Cardiac muscle cell (in vitro differentiated cells and primary cell): Measurements from ENCODE around the gene SRGN. TPM values are rescaled to one million over a fixed set of nuclear protein-coding genes. Genes with fewer than 3 reads are reported as not detected.

Source experiments
- DNase-seq, 2 donors: peaks; one replicate each; pipeline versions ENCODE4 v3.0.0 to v3.0.0-alpha.2; 2010 to 2017; ENCODE audit warnings: low read depth in 1 of 2, low spot score in 1 of 2
- H3K27ac ChIP-seq: fragments of 200-600 bp; sonication (generic); 2 replicates; pipeline ENCODE4 v1.5.1; 2016
- H3K27me3 ChIP-seq: fragments of 200-600 bp; sonication (generic); 2 replicates; pipeline ENCODE4 v1.6.0; 2016; ENCODE audit warnings: control low read depth
- H3K36me3 ChIP-seq: fragments of 200-600 bp; sonication (generic); 2 replicates; pipeline ENCODE4 v1.5.1; 2016; ENCODE audit warnings: control low read depth
- H3K4me1 ChIP-seq: fragments of 200-600 bp; sonication (generic); 2 replicates; pipeline ENCODE4 v1.8.1; 2017; ENCODE audit warnings: low read depth, mild to moderate bottlenecking, mixed run types
- H3K4me3 ChIP-seq: fragments of 200-600 bp; sonication (generic); 2 replicates; pipeline ENCODE4 v1.5.1; 2016; ENCODE audit warnings: mild to moderate bottlenecking
- H3K9me3 ChIP-seq: fragments of 200-600 bp; sonication (generic); 2 replicates; pipeline ENCODE4 v1.5.1; 2017; ENCODE audit warnings: low read depth, mild to moderate bottlenecking, control low read depth
- CTCF ChIP-seq: IDR thresholded peaks from 2 replicates; pipeline ENCODE4 v1.5.1; 2012; ENCODE audit warnings: low read depth, mild to moderate bottlenecking, low read length
- polyA plus RNA-seq: library from polyadenylated mRNA; unstranded; fragments of >200 nt; fragmentation: Nextera tagmentation; extraction: Ambion mirVana; gene quantifications from 2 replicates; pipeline ENCODE4 v1.2.1, GENCODE V29; 2016
- total RNA-seq: library from RNA; depleted of rRNA; stranded (reverse); fragments of >200 nt; gene quantifications from 2 replicates; pipeline ENCODE4 v1.2.3, GENCODE V29; 2016

Gene SRGN
- total and polyA plus RNA-seq, 2 experiments from 2014 or later = not detected

GRCh38 chr10:69088801-69089501, 1.0 kb downstream of the SRGN start:
- Histone ChIP-seq H3K27me3 (no peaks in the 10 kb centered on the region), H3K27ac (no peak overlapping the region), H3K4me3 (no peak overlapping the region), H3K9me3 (no peaks in the 10 kb centered on the region), H3K4me1 (no peaks in the 10 kb centered on the region), H3K36me3 (no peaks in the 10 kb centered on the region)
- no peak for TF ChIP-seq CTCF
- peak in 1 of 2 donors; percentile 80 for DNase-seq

GRCh38 chr10:69089638-69090599, 2.0 kb downstream of the SRGN start:
- no peak overlapping the region for H3K27ac ChIP-seq
- no peaks in the 10 kb centered on the region for H3K36me3 ChIP-seq
- H3K9me3 ChIP-seq = no peaks in the 10 kb centered on the region
- no peak for TF ChIP-seq CTCF
- peak in 1 of 2 donors; percentile 77 for DNase-seq
- H3K4me1 ChIP-seq = no peaks in the 10 kb centered on the region
- H3K4me3 ChIP-seq = no peak overlapping the region
- H3K27me3 ChIP-seq = no peaks in the 10 kb centered on the region

- TF ChIP-seq CTCF = no peak
- Histone ChIP-seq H3K4me3 (no peak overlapping the region), H3K27ac (no peak overlapping the region), H3K4me1 (no peaks in the 10 kb centered on the region), H3K27me3 (no peaks in the 10 kb centered on the region), H3K36me3 (no peaks in the 10 kb centered on the region), H3K9me3 (no peaks in the 10 kb centered on the region)
- DNase-seq = no peak
Measured at GRCh38 chr10:69090685-69091084, 2.8 kb downstream of the SRGN start.

- Histone ChIP-seq H3K4me1 (no peaks in the 10 kb centered on the region), H3K4me3 (no peak overlapping the region), H3K9me3 (no peaks in the 10 kb centered on the region), H3K27me3 (no peaks in the 10 kb centered on the region), H3K36me3 (no peaks in the 10 kb centered on the region), H3K27ac (no peak overlapping the region)
- no peak for TF ChIP-seq CTCF
- DNase-seq = no peak
Measured at GRCh38 chr10:69091143-69091651, 3.3 kb downstream of the SRGN start.

DNA sequence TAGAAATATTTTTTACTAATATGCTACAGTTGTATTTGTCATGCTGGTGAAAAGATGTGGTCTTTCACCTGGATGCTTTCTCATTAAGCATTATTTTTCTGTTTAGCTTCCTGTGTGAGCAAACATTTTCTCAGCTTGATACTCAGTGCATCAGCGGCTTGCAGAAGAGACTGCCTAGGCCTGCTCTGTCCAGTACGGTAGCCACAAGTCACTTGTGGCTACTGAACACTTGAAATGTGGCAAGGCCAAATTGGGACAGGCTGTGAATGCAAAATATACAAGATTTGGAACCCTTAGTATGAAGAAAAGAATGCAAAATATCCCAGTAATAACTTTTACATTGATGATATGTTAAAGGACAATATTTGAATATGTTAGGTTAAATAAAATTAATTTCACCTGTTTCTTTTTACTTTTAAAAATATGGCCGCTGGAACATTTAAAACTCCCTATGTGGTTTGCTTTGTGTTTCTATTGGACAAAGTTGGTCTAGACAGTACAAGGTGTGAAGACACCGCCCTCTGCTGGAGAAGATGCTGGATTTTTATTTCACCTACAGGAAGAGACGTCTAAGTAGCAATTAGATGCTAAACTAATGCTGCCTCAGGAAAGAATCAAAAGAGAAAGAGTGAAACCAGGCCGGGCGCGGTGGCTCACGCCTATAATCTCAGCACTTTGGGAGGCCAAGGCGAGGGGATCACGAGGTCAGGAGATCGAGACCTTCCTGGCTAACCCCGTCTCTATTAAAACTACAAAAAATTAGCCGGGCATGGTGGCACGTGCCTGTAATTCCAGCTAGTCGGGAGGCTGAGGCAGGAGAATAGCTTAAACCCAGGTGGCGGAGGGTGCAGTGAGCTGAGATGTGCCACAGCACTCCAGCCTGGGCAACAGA, 5.3 kb downstream of the SRGN start:
- Histone ChIP-seq H3K4me1 (no peaks in the 10 kb centered on the region), H3K27ac (no peak overlapping the region), H3K4me3 (no peak overlapping the region), H3K36me3 (no peaks in the 10 kb centered on the region), H3K27me3 (no peaks in the 10 kb centered on the region), H3K9me3 (no peaks in the 10 kb centered on the region)
- peak; percentile 57 for TF ChIP-seq CTCF
- DNase-seq = peak; percentile 78 to 91
